Measurements from ENCODE around the gene MRTFB.

Gene MRTFB

GRCh38 chr16:14285513-14286367 is 214.6 kb downstream of the MRTFB start:
- DNase-seq (ENCODE audit: low read depth): peak; percentile 83

GRCh38 chr16:14286368-14287230 is 215.5 kb downstream of the MRTFB start:
- DNase-seq (ENCODE audit: low read depth): no peak

- no peak for DNase-seq (ENCODE audit: low read depth)
These were observed 218.7 kb downstream of the MRTFB start for GRCh38 chr16:14289692-14290340.

GRCh38 chr16:14291286-14291685 is 220.2 kb downstream of the MRTFB start:
- DNase-seq (ENCODE audit: low read depth): no peak

GRCh38 chr16:14292051-14292825 is 221.1 kb downstream of the MRTFB start:
- no peak for DNase-seq (ENCODE audit: low read depth)

GRCh38 chr16:14296663-14297062 is 225.5 kb downstream of the MRTFB start:
- DNase-seq (ENCODE audit: low read depth): no peak

GRCh38 chr16:14298374-14299122 is 227.4 kb downstream of the MRTFB start:
- no peak for DNase-seq (ENCODE audit: low read depth)

- no peak for DNase-seq (ENCODE audit: low read depth)
These were observed 229.6 kb downstream of the MRTFB start for GRCh38 chr16:14300705-14301168.

GRCh38 chr16:14301169-14302030 is 230.3 kb downstream of the MRTFB start:
- DNase-seq (ENCODE audit: low read depth): no peak

- DNase-seq (ENCODE audit: low read depth): no peak
These were observed 230.9 kb downstream of the MRTFB start for GRCh38 chr16:14302031-14302398.

GRCh38 chr16:14302399-14303181 is 231.5 kb downstream of the MRTFB start:
- no peak for DNase-seq (ENCODE audit: low read depth)

GRCh38 chr16:14303182-14303618 is 232.1 kb downstream of the MRTFB start:
- no peak for DNase-seq (ENCODE audit: low read depth)

GRCh38 chr16:14303639-14304394 is 232.7 kb downstream of the MRTFB start:
- DNase-seq (ENCODE audit: low read depth): no peak

GRCh38 chr16:14304891-14305460 is 233.9 kb downstream of the MRTFB start:
- no peak for DNase-seq (ENCODE audit: low read depth)

GRCh38 chr16:14306485-14307058 is 235.5 kb downstream of the MRTFB start:
- DNase-seq (ENCODE audit: low read depth): no peak

- DNase-seq (ENCODE audit: low read depth): no peak
These were observed 236.0 kb downstream of the MRTFB start for GRCh38 chr16:14307059-14307526.
